ENCODE results near the gene UCK2.

DNA sequence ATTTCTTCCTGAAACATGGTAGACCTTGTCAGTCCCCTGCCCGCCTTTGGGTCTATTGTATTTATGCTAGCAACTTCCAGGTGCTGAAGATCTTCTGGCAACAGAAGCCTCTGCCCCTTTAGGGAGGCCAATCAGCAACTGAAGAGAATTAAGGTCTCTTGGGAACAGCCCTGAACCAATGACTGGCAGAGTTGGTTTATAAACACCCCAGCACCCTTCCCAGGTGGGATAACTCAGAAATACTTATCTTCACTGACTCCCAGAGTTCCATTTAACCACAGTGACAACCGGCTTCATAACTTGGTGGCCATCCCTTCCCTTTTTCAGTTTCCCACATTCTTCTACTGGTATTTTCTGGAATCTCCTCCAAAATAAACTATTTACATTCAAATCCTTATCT, 31.5 kb upstream of the UCK2 start:
- no peak for TF ChIP-seq STAT1 (IDR thresholded peaks at IDR 0.05; ENCODE audit: unreplicated experiment)
- TF ChIP-seq, protein P1, sequence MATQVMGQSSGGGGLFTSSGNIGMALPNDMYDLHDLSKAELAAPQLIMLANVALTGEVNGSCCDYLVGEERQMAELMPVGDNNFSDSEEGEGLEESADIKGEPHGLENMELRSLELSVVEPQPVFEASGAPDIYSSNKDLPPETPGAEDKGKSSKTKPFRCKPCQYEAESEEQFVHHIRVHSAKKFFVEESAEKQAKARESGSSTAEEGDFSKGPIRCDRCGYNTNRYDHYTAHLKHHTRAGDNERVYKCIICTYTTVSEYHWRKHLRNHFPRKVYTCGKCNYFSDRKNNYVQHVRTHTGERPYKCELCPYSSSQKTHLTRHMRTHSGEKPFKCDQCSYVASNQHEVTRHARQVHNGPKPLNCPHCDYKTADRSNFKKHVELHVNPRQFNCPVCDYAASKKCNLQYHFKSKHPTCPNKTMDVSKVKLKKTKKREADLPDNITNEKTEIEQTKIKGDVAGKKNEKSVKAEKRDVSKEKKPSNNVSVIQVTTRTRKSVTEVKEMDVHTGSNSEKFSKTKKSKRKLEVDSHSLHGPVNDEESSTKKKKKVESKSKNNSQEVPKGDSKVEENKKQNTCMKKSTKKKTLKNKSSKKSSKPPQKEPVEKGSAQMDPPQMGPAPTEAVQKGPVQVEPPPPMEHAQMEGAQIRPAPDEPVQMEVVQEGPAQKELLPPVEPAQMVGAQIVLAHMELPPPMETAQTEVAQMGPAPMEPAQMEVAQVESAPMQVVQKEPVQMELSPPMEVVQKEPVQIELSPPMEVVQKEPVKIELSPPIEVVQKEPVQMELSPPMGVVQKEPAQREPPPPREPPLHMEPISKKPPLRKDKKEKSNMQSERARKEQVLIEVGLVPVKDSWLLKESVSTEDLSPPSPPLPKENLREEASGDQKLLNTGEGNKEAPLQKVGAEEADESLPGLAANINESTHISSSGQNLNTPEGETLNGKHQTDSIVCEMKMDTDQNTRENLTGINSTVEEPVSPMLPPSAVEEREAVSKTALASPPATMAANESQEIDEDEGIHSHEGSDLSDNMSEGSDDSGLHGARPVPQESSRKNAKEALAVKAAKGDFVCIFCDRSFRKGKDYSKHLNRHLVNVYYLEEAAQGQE (IDR thresholded peaks at IDR 0.05; ENCODE audit: unreplicated experiment) = no peak
- TF ChIP-seq POLR2AphosphoS5 (IDR thresholded peaks at IDR 0.05; ENCODE audit: low read depth) = no peak
- TF ChIP-seq, protein P2, sequence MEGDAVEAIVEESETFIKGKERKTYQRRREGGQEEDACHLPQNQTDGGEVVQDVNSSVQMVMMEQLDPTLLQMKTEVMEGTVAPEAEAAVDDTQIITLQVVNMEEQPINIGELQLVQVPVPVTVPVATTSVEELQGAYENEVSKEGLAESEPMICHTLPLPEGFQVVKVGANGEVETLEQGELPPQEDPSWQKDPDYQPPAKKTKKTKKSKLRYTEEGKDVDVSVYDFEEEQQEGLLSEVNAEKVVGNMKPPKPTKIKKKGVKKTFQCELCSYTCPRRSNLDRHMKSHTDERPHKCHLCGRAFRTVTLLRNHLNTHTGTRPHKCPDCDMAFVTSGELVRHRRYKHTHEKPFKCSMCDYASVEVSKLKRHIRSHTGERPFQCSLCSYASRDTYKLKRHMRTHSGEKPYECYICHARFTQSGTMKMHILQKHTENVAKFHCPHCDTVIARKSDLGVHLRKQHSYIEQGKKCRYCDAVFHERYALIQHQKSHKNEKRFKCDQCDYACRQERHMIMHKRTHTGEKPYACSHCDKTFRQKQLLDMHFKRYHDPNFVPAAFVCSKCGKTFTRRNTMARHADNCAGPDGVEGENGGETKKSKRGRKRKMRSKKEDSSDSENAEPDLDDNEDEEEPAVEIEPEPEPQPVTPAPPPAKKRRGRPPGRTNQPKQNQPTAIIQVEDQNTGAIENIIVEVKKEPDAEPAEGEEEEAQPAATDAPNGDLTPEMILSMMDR (conservative IDR thresholded peaks at IDR 0.05; ENCODE audit: low read depth in 2 of 2) = no peak
